GM23338 (cell line): ENCODE measurements around the gene TPX2. TPM values are rescaled to one million over a fixed set of nuclear protein-coding genes. Genes with fewer than 3 reads are reported as not detected.

ENCODE experiments used
- ATAC-seq: fragments of 200-7000 bp; cut with Tn5 transposase; 3 replicates; pipeline ENCODE4 v1.9.1; 2020
- DNase-seq: peaks from one replicate; pipeline ENCODE4 v3.0.0-alpha.2; 2015; ENCODE audit warnings: low spot score
- H2AFZ ChIP-seq: fragments of 200-600 bp; sonication (generic); 2 replicates; pipeline ENCODE4 v1.8.0; 2016; ENCODE audit warnings: antibody characterized with exemption, mild to moderate bottlenecking, moderate library complexity
- H3F3A ChIP-seq: fragments of 200-600 bp; sonication (generic); replicated peaks from 2 replicates; pipeline ENCODE4 v1.8.0; 2017; ENCODE audit warnings: antibody characterized with exemption, mixed run types, low read depth
- H3K27ac ChIP-seq: fragments of 200-600 bp; sonication (generic); 2 replicates; pipeline ENCODE4 v1.6.1; 2016; ENCODE audit warnings: low read depth
- H3K27me3 ChIP-seq: fragments of 200-600 bp; sonication (generic); 2 replicates; pipeline ENCODE4 v1.8.0; 2016; ENCODE audit warnings: mild to moderate bottlenecking, mixed run types, moderate library complexity; ENCODE audit not compliant: insufficient read depth
- H3K36me3 ChIP-seq: fragments of 200-600 bp; sonication (generic); 2 replicates; pipeline ENCODE4 v1.8.0; 2016; ENCODE audit warnings: mild to moderate bottlenecking; ENCODE audit not compliant: insufficient read depth
- H3K4me1 ChIP-seq: fragments of 200-600 bp; sonication (generic); 2 replicates; pipeline ENCODE4 v1.8.0; 2016; ENCODE audit warnings: mild to moderate bottlenecking, moderate library complexity; ENCODE audit not compliant: insufficient read depth
- H3K4me2 ChIP-seq: fragments of 200-600 bp; sonication (generic); 2 replicates; pipeline ENCODE4 v1.7.1; 2017; ENCODE audit warnings: mixed run types
- H3K4me3 ChIP-seq: fragments of 200-600 bp; sonication (generic); 2 replicates; pipeline ENCODE4 v1.6.1; 2016; ENCODE audit warnings: mixed run types
- H3K79me2 ChIP-seq: fragments of 200-600 bp; sonication (generic); replicated peaks from 2 replicates; pipeline ENCODE4 v1.8.0; 2017; ENCODE audit warnings: mild to moderate bottlenecking; ENCODE audit not compliant: insufficient read depth
- H3K9me2 ChIP-seq: fragments of 200-600 bp; sonication (generic); 2 replicates; pipeline ENCODE4 v1.8.0; 2017; ENCODE audit not compliant: insufficient read depth
- H4K20me1 ChIP-seq: fragments of 200-600 bp; sonication (generic); replicated peaks from 2 replicates; pipeline ENCODE4 v1.8.0; 2017; ENCODE audit warnings: mild to moderate bottlenecking; ENCODE audit not compliant: insufficient read depth
- H3K27ac Mint-ChIP-seq: 2 replicates; pipeline ENCODE4 v1.8.0; 2020; ENCODE audit warnings: inconsistent platforms, mild to moderate bottlenecking, moderate library complexity, mixed read lengths
- H3K27me3 Mint-ChIP-seq: 3 replicates; pipeline ENCODE4 v1.8.0; 2022; ENCODE audit warnings: low read depth, mild to moderate bottlenecking, moderate library complexity, mixed read lengths, inconsistent platforms; ENCODE audit not compliant: insufficient read depth, poor library complexity
- H3K36me3 Mint-ChIP-seq: 3 replicates; pipeline ENCODE4 v1.8.0; 2021; ENCODE audit warnings: low read depth, mild to moderate bottlenecking, inconsistent platforms, moderate library complexity, mixed read lengths
- H3K4me1 Mint-ChIP-seq: 3 replicates; pipeline ENCODE4 v1.8.0; 2020; ENCODE audit warnings: mild to moderate bottlenecking, inconsistent platforms, mixed read lengths
- H3K4me3 Mint-ChIP-seq: 3 replicates; pipeline ENCODE4 v1.8.0; 2021; ENCODE audit warnings: moderate library complexity, mild to moderate bottlenecking, inconsistent platforms, mixed read lengths
- H3K9me3 Mint-ChIP-seq: 3 replicates; pipeline ENCODE4 v1.8.0; 2020; ENCODE audit warnings: moderate library complexity, mild to moderate bottlenecking, inconsistent platforms, mixed read lengths
- CREB1 ChIP-seq: fragments of 250-450 bp; sonication (Bioruptor Pico); IDR thresholded peaks from 2 replicates; pipeline ENCODE4 v1.5.0; 2020; ENCODE audit warnings: low read depth, mild to moderate bottlenecking, moderate library complexity
- ETS1 ChIP-seq: IDR thresholded peaks from 2 replicates; pipeline ENCODE4 v1.6.1; 2016; ENCODE audit warnings: antibody characterized with exemption
- EZH2 ChIP-seq: fragments of 200-600 bp; sonication (generic); IDR thresholded peaks from one replicate; pipeline ENCODE4 v1.8.0; 2017; ENCODE audit warnings: antibody characterized with exemption, mild to moderate bottlenecking, low read depth; ENCODE audit not compliant: unreplicated experiment
- EZH2phosphoT487 ChIP-seq: fragments of 200-600 bp; sonication (generic); IDR thresholded peaks from one replicate; pipeline ENCODE4 v1.8.1; 2018; ENCODE audit warnings: antibody characterized with exemption; ENCODE audit not compliant: unreplicated experiment
- JUNB ChIP-seq: IDR thresholded peaks from one replicate; pipeline ENCODE4 v1.6.1; 2016; ENCODE audit warnings: antibody characterized with exemption; ENCODE audit not compliant: unreplicated experiment
- NANOG ChIP-seq: IDR thresholded peaks from 2 replicates; pipeline ENCODE4 v1.6.1; 2016; ENCODE audit warnings: antibody characterized with exemption, borderline replicate concordance
- POLR2AphosphoS5 ChIP-seq: IDR thresholded peaks from 2 replicates; pipeline ENCODE4 v1.6.1; 2016; ENCODE audit warnings: antibody characterized with exemption, low read depth
- REST ChIP-seq: IDR thresholded peaks from one replicate; pipeline ENCODE4 v1.6.1; 2018; ENCODE audit warnings: antibody characterized with exemption; ENCODE audit not compliant: unreplicated experiment
- ZNF331 ChIP-seq: fragments of 250-450 bp; sonication (Bioruptor Pico); IDR thresholded peaks from 2 replicates; pipeline ENCODE4 v1.5.0; 2020; ENCODE audit warnings: low read depth, mild to moderate bottlenecking, moderate library complexity
- ZNF462 ChIP-seq: fragments of 250-450 bp; sonication (Bioruptor Pico); IDR thresholded peaks from 2 replicates; pipeline ENCODE4 v1.5.0; 2020; ENCODE audit warnings: mild to moderate bottlenecking, moderate library complexity
- polyA plus RNA-seq: library from polyadenylated mRNA; unstranded; fragments of >200 nt; fragmentation: Nextera tagmentation; extraction: Ambion mirVana; gene quantifications from 2 replicates; pipeline ENCODE4 v1.2.1, GENCODE V29; 2016
- total RNA-seq: library from RNA; depleted of rRNA; stranded (reverse); fragments of >200 nt; shearing (Covaris generic); gene quantifications from 2 replicates; pipeline ENCODE4 v1.2.3, GENCODE V29; 2014

TPX2 gene
- total and polyA plus RNA-seq, 2 experiments from 2014 or later, result 101 to 159 TPM

GRCh38 chr20:31790401-31790800 lies 51.3 kb downstream of the TPX2 start:
- no peaks in the 10 kb centered on the region for H3F3A ChIP-seq
- H3K27me3 Mint-ChIP-seq, result peaks cover 2% of the 10 kb centered on the region
- H3K4me3 ChIP-seq, result no peak overlapping the region
- no peaks in the 10 kb centered on the region for H3K4me1 ChIP-seq
- H3K36me3 ChIP-seq, result peaks cover 63% of the 10 kb centered on the region
- peaks cover 19% of the 10 kb centered on the region for H3K4me1 Mint-ChIP-seq
- TF ChIP-seq CREB1 (CRISPR knock-in tag) (no peak), EZH2 (no peak), ETS1 (no peak)
- no peaks in the 10 kb centered on the region for H3K9me2 ChIP-seq
- H3K27me3 ChIP-seq, result no peaks in the 10 kb centered on the region
- no peaks in the 10 kb centered on the region for H3K79me2 ChIP-seq
- no peak overlapping the region for H2AFZ ChIP-seq
- H3K36me3 Mint-ChIP-seq, result peaks cover 68% of the 10 kb centered on the region
- DNase-seq (no peak), ATAC-seq (no peak)
- H4K20me1 ChIP-seq, result peaks cover 24% of the 10 kb centered on the region
- no peak overlapping the region for H3K4me2 ChIP-seq
- H3K4me3 Mint-ChIP-seq, result no peak overlapping the region
- no peaks in the 10 kb centered on the region for H3K9me3 Mint-ChIP-seq
- H3K27ac Mint-ChIP-seq, result no peak overlapping the region
- no peak overlapping the region for H3K27ac ChIP-seq

GRCh38 chr20:31797364-31797763 lies 58.3 kb downstream of the TPX2 start:
- no peak for ATAC-seq
- H4K20me1 ChIP-seq, result peaks cover 5% of the 10 kb centered on the region
- no peaks in the 10 kb centered on the region for H3K27me3 ChIP-seq
- Mint-ChIP-seq H3K27ac (no peak overlapping the region), H3K27me3 (peaks cover 3% of the 10 kb centered on the region), H3K4me3 (no peak overlapping the region), H3K9me3 (no peaks in the 10 kb centered on the region), H3K36me3 (peaks cover 87% of the 10 kb centered on the region), H3K4me1 (no peaks in the 10 kb centered on the region)
- H2AFZ ChIP-seq, result no peak overlapping the region
- no peak overlapping the region for H3K4me3 ChIP-seq
- DNase-seq, result no peak
- no peak overlapping the region for H3K4me2 ChIP-seq
- no peaks in the 10 kb centered on the region for H3K9me2 ChIP-seq
- no peaks in the 10 kb centered on the region for H3F3A ChIP-seq
- peaks cover 90% of the 10 kb centered on the region for H3K36me3 ChIP-seq
- H3K79me2 ChIP-seq, result no peaks in the 10 kb centered on the region
- H3K27ac ChIP-seq, result no peak overlapping the region
- H3K4me1 ChIP-seq, result no peaks in the 10 kb centered on the region
- TF ChIP-seq NANOG, result no peak
- no peak for TF ChIP-seq REST
- no peak for TF ChIP-seq POLR2AphosphoS5
- no peak for TF ChIP-seq ZNF331 (CRISPR knock-in tag)
- no peak for TF ChIP-seq ZNF462 (CRISPR knock-in tag)
- TF ChIP-seq CREB1 (CRISPR knock-in tag), result no peak
- TF ChIP-seq JUNB, result no peak
- no peak for TF ChIP-seq EZH2phosphoT487
